Measurements from ENCODE around the gene PDE2A.
A peak's percentile ranks its signal among the peaks of the same experiment; 100 is the strongest.

Gene PDE2A

DNA sequence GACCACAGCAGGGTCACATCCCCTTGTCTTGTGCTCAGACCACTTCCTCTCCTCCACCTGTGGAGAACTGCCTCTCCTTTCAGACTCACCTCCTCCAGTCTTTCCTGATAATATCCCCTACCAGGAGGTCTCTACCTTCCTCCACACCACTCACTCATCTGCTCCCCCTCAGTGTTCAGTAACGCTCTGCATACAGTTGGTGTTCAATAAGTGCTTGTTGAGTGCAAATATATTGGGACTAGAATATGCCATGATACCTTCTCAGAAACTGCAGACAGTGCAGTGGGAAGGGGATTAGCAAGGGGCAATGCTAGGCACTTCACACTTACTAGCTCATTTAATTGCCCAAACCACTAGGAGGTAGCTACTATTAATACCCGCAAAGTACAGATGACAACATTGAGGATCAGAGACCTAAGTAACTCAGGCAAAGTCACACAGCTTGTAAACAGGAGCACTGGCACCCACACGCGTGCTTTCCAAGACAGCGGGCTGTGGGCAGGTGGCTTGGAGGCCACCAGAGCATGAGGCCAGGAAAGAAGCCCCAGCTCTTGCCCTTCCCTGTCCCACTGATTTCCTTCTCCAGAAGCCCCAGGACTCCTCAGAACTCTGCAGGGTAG is 8.1 kb upstream of the PDE2A start:
- DNase-seq = no peak

GRCh38 chr11:72681226-72682153 is 7.3 kb upstream of the PDE2A start:
- no peak for DNase-seq

DNA sequence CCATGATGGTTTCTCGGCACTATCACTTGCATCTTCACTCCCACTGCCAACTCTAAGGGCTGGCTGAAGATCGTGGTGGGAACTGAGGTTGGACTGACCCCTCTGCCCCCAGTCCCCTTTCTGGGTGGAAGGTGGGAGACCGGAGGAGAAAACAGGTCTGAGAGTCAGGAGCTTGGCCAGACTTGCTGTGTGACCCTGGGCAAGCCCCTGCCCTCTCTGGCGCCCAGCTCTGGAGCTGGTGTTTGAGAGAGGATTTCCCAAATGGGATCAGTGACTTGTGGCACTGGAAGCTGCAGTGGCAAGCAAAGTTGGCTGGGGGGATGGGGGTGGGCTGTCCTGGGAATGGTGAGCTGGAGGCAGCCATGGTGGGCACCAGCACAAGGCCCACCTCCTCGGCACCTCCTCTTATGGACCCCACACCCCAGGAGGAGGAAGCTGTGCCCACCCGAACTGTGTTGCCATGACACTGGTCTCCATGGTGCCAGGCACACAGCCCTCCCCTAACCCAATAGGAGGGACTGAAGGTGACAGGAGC is 6.5 kb upstream of the PDE2A start:
- DNase-seq = no peak

- DNase-seq = no peak
These were observed 5.6 kb upstream of the PDE2A start for GRCh38 chr11:72679869-72680268.

DNA sequence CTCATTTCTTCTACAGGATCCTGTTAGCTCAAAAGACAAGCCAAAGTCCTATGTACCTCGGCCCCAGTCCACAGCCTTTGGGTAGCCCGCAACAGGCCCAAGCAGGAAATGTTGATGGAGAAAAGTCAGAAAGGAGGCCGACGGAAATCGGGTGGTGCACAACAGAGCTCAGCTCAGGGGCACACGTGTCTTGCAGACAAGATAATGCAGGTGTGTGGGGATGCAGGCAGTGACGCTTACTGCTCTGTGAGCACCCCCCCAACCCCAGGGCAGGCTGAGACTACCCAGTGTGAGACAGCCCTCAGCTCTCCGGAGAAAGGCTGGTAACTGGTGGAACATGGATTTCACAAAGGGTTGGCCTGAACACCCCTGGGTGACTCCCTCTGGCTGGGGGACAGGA is 4.3 kb upstream of the PDE2A start:
- DNase-seq = no peak

GRCh38 chr11:72676861-72677341 is 2.7 kb upstream of the PDE2A start:
- DNase-seq = no peak

DNA sequence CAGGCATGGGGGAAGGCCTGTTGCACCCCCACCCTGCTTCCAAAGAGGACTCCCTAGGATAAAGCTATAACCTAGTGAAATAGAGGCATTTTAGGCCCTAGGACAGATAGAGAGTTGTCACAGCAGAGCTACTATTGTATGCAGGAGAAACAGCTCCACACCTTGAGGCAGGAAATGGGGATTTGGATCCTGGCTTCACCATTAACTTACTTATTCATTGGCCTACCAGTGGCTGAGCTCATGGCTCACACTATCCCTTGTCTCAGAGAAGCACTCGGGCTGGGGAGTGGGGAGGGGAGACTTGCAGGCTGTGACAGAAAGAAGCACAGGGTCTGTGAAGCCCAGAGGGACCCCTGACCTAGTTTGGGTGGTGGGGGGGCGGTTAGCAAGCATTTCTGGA is 999 bp upstream of the PDE2A start:
- DNase-seq = no peak

DNA sequence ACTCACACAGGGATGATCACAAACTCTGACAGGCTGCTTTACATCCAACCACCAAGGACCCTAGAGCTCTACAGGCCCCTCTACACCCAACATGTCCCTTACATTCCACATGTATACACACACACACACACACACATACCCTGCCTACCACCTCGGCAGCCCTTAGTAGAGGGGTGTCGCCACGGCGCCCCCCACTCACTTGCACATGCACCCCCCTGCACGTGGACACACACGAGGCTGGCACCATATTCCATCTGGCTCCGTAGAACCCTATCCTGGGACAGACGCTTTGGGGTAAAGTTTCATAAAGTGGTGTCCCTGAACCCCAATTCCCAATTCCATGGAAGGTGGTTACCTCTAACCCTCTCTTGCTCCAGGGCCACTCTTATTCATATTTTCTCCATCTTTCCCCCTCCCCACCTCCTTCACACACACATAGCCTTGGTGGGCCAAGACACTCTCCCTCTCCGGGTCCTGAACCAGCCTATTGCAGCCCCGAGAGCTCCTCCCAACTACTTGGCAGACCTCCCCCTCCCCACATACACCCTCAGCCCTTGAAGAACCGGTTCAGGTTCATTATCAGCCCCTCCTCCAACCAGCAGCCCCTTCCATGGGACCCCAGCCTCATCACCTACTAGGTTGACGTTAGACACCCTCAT is 809 bp downstream of the PDE2A start:
- peak in 1 of 2 experiments; percentile 15 for DNase-seq

GRCh38 chr11:72672597-72673238 is 1.5 kb downstream of the PDE2A start:
- DNase-seq = no peak

DNA sequence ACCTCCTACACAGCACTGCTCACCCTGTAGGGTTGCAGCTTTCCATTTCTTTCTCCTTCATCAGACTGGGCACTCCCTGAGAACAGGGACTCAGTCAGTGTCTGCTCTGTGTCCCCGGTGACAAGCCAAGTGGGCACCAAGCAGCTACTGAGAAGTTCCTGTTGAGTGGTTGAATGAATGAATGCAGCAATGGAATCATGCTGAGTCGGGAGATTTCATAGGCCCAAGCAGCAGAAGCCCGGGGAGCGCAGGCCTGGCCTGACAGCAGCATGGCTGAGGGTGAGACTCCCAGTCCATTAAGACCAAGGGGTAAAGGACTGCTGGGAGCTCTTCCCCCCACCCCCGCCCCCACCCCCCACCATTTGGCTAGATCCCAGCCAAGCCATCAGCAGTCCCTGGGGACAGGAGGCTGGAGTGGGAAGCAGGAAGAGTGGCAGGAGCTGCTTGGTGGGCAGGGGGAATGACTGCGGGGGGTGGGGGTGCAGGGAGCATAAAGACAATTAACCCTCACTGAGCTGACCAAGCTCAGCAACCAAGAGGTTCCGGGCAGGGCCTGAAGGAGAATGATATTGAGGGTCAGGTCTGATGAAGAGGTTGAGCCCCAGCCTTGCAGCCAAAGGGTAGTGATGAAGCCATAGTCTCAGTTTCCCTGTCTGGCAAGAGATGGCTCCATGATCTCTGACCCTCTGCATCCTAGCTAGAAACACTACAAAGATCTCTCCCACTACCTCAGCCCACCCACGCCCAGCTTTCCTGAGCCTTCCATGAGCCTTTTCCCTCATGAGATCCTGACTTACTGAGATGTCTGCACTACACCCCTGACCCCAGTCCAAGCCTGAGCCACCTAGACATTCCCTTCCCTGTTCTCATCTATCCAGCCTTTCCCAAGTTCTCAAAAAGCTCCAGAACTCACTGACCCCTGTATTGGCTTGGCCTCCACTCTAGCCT is 2.8 kb downstream of the PDE2A start:
- no peak for DNase-seq

DNA sequence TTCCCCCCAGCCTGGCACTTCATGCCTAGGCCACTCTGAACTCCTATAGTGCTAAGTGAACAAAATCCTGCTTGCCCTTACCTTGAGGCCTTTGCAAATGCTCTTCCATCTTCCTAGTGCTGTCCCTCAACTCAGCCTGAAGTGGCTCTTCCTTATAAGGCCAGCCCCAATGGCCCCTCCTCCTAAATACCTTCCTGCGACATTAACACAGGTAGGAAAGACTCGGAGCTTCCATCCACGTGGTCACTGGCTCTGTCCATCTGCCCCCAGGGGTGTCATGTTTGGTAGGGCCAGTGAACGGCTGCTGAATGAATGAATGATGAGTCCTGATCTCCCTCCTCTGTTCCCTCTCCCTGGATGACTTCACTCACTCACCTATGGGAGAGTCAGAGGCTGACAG is 4.2 kb downstream of the PDE2A start:
- no peak for DNase-seq

DNA sequence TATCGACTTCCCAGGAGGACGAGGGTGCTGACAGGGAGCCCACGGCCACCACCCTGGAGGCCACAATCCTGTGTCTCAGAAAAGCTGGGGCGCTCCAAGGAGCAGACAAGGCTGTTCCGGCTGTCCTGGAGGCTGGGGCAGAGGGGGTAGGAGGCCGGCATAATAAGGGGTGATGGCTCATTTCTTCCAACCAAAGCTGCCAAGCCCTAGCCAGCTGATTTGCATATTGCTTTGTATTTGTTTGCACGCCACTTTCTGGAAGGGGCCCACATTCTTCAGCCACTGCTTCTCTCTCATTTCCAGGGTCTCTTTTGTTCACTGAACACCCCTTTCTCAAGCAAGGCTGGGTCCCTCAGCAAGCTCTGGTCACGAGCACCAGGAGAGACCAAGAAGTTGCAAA is 4.7 kb downstream of the PDE2A start:
- DNase-seq = no peak

DNA sequence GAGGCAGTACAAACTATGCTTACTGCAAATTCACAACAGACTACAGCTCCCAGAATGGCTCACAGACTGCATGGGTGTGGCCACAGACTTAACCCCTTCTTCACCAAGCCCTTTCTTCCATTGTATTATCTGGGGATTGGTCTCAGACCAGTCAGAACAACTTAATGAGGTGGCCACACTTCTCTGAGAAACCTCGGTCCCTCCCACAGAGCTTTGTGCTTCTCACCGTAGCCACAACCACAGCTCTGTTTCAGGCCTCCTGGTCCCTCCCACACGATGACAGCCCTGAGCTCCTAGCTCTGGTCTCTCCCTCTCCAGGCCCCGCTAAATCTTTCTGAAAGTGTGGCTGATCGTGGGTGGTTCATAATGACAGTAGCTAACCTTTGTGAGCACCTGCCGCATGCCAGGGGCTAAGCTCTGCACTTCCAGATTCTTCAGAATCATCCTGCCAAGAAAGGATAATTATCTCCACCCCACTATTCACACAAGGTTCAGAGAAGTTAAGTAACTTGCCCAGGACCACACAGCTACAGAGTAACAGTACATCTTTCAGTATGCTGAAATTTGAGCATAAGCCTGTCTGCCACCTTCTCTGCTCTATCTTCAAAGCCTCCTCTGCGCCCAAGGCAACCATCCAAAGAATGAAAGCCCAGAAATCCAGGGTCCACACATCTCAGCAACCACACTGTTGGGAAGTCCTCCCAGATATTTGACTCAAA is 5.4 kb downstream of the PDE2A start:
- DNase-seq = no peak

GRCh38 chr11:72665911-72666472 is 8.2 kb downstream of the PDE2A start:
- DNase-seq = no peak

DNA sequence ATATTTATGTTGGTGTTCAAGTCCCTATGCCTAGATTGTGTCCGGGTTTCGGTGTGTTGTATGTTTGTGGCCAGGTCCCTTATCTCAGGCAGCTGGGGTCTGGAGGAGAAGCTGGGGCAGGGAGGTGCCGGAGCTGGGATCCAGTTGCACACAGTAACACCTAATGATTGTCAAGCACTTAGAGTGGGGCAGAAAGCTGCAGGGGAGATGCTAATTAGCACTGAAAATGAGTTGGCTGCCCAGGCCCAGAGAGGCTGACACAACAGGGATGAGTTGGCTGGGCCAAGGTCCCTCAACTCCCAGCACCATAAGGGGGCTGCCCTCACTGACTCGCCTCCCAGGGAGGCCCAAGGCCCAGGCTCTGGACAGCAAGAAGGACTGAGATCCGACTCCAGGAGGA is 12.2 kb downstream of the PDE2A start:
- no peak for DNase-seq

- no peak for DNase-seq
These were observed 12.7 kb downstream of the PDE2A start for GRCh38 chr11:72661486-72661885.

DNA sequence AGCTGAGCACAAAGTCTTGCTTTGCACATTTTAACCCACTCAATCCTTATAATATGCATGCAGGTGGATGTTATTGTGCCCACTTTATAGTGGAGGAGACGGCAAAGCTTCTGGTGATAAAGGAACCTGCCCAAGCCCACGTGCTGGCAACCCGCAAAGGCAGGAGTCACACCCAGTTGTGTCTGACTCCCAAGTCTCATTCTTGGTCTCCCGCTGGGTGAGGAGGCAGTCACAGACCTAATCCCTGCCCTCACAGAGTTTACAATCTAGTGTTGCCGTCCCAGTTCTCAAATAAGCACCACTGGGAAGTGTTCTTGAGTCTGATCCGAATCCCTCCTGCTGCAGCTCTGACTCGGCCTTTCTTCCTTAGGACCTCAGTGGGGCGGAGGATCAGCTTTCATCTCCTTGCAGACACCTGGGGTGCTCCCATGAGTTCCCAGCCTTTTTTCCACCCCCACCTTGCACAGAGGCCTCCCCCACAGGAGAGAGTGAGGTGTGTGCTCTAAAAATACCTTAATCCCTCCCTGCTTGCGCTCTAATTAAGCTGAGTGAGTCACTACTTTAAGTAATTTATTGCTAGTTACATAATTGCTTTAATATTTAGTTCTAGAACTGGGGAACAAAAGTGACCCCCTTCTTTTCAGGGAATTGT is 15.1 kb downstream of the PDE2A start:
- DNase-seq = no peak

DNA sequence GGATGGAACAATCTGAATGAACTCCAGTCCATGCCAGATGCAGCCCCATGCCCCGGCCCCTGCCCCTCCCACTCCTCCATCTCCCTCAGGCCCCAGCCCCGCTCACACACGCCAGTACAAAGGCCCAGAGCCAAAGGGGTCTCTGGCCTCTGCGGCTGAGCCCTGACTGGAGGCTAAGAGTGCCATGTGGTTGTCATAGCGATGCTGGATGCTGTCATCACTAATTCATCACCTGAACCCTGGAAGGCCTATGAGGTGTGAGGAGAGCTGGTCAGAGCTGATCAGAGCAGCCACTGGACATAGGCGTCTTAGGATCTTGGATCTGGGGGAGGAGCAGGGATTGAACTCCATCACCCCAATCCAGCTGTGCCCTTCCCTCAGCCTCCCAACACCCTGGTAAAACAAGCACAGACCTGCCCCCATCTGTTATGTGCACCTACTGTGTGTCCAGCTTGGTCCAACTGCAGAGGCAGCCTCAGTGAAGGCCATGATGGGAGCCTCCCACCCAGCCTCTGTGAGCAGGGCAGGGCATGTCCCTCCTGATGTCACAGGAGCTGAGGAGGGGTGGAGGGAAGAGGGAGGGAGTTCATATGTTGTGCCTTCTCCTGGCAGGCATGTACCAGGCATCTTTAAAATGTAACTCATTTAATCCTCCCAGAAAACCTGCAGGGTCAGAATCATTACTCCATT is 16.7 kb downstream of the PDE2A start:
- DNase-seq = no peak

- no peak for DNase-seq
These were observed 18.2 kb downstream of the PDE2A start for GRCh38 chr11:72655896-72656464.

Data from NCI-H524 (cell line).